B cell (primary cell): ENCODE measurements around the gene ISG15. TPM values are rescaled to one million over a fixed set of nuclear protein-coding genes. Genes with fewer than 3 reads are reported as not detected.

Source experiments
- ATAC-seq: fragments of 200-7000 bp; cut with Tn5 transposase; one replicate; pipeline ENCODE4 v1.10.0; 2021; ENCODE audit warnings: low read depth, mild to moderate bottlenecking, moderate number of reproducible peaks, moderate library complexity
- CTCF ChIA-PET: fragments of 350-600 bp; sonication (Branson Sonifier 250); formaldehyde crosslinking; loops from one replicate; lab custom pipeline; 2021; ENCODE audit warnings: antibody characterized with exemption, inconsistent platforms; lab: Charles Lee
- POLR2A ChIA-PET: fragments of 350-600 bp; sonication (Branson Sonifier 250); formaldehyde crosslinking; loops from one replicate; lab custom pipeline; 2021; ENCODE audit warnings: antibody characterized with exemption; lab: Charles Lee
- DNase-seq: peaks from one replicate; pipeline ENCODE4 v3.0.0; 2013
- H2AFZ ChIP-seq: 2 replicates; pipeline ENCODE4 v1.6.1; 2012; ENCODE audit warnings: mild to moderate bottlenecking, low read depth, low read length; ENCODE audit not compliant: insufficient read depth, poor library complexity, severe bottlenecking
- H3K27ac ChIP-seq, 2 donors: 1 replicate in 1 of 2; 2 replicates in 1 of 2; pipeline ENCODE4 v1.5.1; 2012 to 2013; ENCODE audit warnings: low read length in 2 of 2, mild to moderate bottlenecking in 2 of 2, moderate library complexity in 1 of 2
- H3K27me3 ChIP-seq, 4 experiments: fragments of 200-600 bp in 1 of 4; sonication (generic) in 1 of 4; replicated peaks in 1 of 4; 1 replicate in 2 of 4; 2 replicates in 2 of 4; pipeline versions ENCODE4 v1.6.1 to v1.7.0; 2013 to 2016; ENCODE audit warnings: low read length in 3 of 4, mild to moderate bottlenecking in 2 of 4, mixed read lengths in 1 of 4, moderate library complexity in 1 of 4; ENCODE audit not compliant: insufficient read depth in 4 of 4, control insufficient read depth in 3 of 4; ENCODE audit errors: control extremely low read depth in 1 of 4
- H3K36me3 ChIP-seq, 2 experiments: replicated peaks in 1 of 2; 1 replicate in 1 of 2; 2 replicates in 1 of 2; pipeline versions ENCODE4 v1.6.1 to v1.7.1; 2013; ENCODE audit warnings: low read length in 1 of 2; ENCODE audit not compliant: insufficient read depth in 2 of 2, control insufficient read depth in 1 of 2; ENCODE audit errors: control extremely low read depth in 1 of 2, extremely low read depth in 1 of 2
- H3K4me1 ChIP-seq, 2 donors: fragments of 200-600 bp in 1 of 2; sonication (generic) in 1 of 2; 1 replicate in 1 of 2; 2 replicates in 1 of 2; pipeline versions ENCODE4 v1.5.1 to v1.6.1; 2013 to 2017; ENCODE audit warnings: low read length in 2 of 2; ENCODE audit not compliant: control insufficient read depth in 2 of 2, insufficient read depth in 2 of 2
- H3K4me2 ChIP-seq: replicated peaks from 2 replicates; pipeline ENCODE3; 2012; ENCODE audit warnings: mild to moderate bottlenecking, low read depth, low read length; ENCODE audit not compliant: poor library complexity, severe bottlenecking
- H3K4me3 ChIP-seq, 5 experiments: fragments of 200-600 bp in 1 of 5; sonication (generic) in 1 of 5; 1 replicate in 3 of 5; 2 replicates in 2 of 5; pipeline versions ENCODE4 v1.5.1 to v1.7.0; 2011 to 2016; ENCODE audit warnings: low read length in 4 of 5, mild to moderate bottlenecking in 4 of 5, low read depth in 2 of 5, control low read depth in 1 of 5, moderate library complexity in 1 of 5; ENCODE audit not compliant: insufficient read depth in 1 of 5; ENCODE audit errors: control extremely low read depth in 1 of 5, extremely low read depth in 1 of 5
- H3K79me2 ChIP-seq: fragments of 200-600 bp; sonication (generic); one replicate; pipeline ENCODE4 v1.6.0; 2016; ENCODE audit warnings: low read length; ENCODE audit not compliant: control insufficient read depth, insufficient read depth
- H3K9ac ChIP-seq: fragments of 200-600 bp; sonication (generic); 2 replicates; pipeline ENCODE4 v1.6.1; 2017; ENCODE audit warnings: mild to moderate bottlenecking, low read length, moderate library complexity
- H3K9me3 ChIP-seq, 3 donors: one replicate each; pipeline versions ENCODE4 v1.6.1 to v1.7.1; 2013; ENCODE audit warnings: low read length in 2 of 3; ENCODE audit not compliant: control insufficient read depth in 2 of 3, insufficient read depth in 1 of 3; ENCODE audit errors: control extremely low read depth in 1 of 3
- H4K20me1 ChIP-seq: 2 replicates; pipeline ENCODE4 v1.6.0; 2012; ENCODE audit warnings: mild to moderate bottlenecking, low read length; ENCODE audit not compliant: insufficient read depth, control insufficient read depth, poor library complexity, severe bottlenecking
- H3K27ac Mint-ChIP-seq: one replicate; pipeline ENCODE4 v1.8.0; 2021; ENCODE audit warnings: mixed read lengths
- H3K27me3 Mint-ChIP-seq: one replicate; pipeline ENCODE4 v1.8.0; 2021; ENCODE audit warnings: mixed read lengths
- H3K4me1 Mint-ChIP-seq: one replicate; pipeline ENCODE4 v1.8.0; 2021; ENCODE audit warnings: mixed read lengths
- H3K4me3 Mint-ChIP-seq: one replicate; pipeline ENCODE4 v1.8.0; 2021; ENCODE audit warnings: mixed read lengths
- H3K9me3 Mint-ChIP-seq: one replicate; pipeline ENCODE4 v1.8.0; 2022; ENCODE audit warnings: mixed read lengths; ENCODE audit not compliant: insufficient read depth
- EZH2 ChIP-seq: IDR thresholded peaks from 2 replicates; pipeline ENCODE4 v1.6.1; 2012; ENCODE audit warnings: borderline replicate concordance, low read depth, mild to moderate bottlenecking, moderate library complexity, low read length; ENCODE audit not compliant: insufficient read depth, poor library complexity, severe bottlenecking
- WGBS: methylation state at CpG from one replicate; pipeline ENCODE4 v1.1.5; 2013; ENCODE audit warnings: missing lambda C conversion rate; ENCODE audit not compliant: insufficient coverage; 5-methylcytosine and 5-hydroxymethylcytosine counted together
- intact Hi-C: fragments of 100-400 bp; cut with micrococcal nuclease; formaldehyde crosslinking; loops from one replicate; pipeline ENCODE4 v1.10.0; 2022
- polyA plus RNA-seq: library from polyadenylated mRNA; depleted of rRNA; stranded (reverse); fragments of >200 nt; gene quantifications from 2 replicates; pipeline ENCODE4 v1.2.3, GENCODE V29; 2012
- total RNA-seq, 2 donors: library from RNA; stranded (reverse); fragments of 120-200 nt in 1 of 2; gene quantifications; 1 replicate in 1 of 2; 2 replicates in 1 of 2; pipeline versions ENCODE4 v1.2.3 to v1.2.4, GENCODE V29; 2013 to 2022
- TF ChIP-seq, protein P1 (sequence below): fragments of 200-600 bp; IDR thresholded peaks from one replicate; pipeline ENCODE4 v1.8.0; 2022; ENCODE audit warnings: antibody characterized with exemption, mild to moderate bottlenecking

Gene ISG15
- total and polyA plus RNA-seq, 2 donors (not counting 1 experiment from before 2014, with no cell fraction given), result 28.3 to 91.4 TPM

DNA sequence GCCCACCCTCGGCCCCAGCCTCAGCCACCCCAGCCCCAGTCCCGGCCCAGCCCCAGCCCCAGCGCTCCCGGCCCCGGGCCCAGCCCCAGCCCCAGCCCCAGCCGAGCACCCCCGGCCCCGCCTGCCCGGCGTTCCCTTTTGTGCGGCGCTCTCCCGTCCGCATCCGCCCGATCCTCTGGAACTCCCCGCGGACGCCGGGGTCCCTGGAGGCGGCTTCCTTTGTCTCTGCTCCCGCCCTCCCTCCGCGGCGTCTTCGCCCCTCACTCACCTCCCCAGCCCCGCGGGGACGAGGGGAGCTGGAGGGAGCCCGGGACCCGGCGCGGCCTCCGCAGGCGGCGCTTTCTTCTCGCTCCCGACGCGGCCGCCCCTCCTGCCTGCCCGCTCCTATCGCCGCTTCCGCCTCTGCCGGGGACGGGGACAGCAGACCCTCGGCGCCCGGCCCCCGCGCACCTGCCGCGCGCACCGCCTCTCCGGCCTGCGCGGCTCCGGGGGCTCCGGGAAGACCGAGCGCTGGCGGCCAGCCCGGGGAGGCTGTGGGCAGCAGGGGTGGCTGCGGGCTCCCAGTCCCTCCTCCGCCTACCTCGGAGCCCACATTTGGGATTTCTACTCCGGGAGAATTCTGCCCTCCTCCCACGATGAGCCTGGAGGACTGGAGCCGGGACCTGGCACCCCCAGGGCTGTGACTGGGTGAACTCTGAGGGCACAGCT, 20.6 kb downstream of the ISG15 start:
- H3K79me2 ChIP-seq, result no peaks in the 10 kb centered on the region
- H2AFZ ChIP-seq, result peak overlapping the region; percentile 50
- peak overlapping the region; percentile 88 for H3K4me2 ChIP-seq
- DNase-seq (peak; percentile 62), ATAC-seq (no peak)
- peaks cover 37 to 38% of the 10 kb centered on the region in 2 donors for H3K4me1 ChIP-seq
- intact Hi-C loops, result loop anchor here (1.0 to 10.0 kb wide), 9 partner anchors 15 to 338 kb away; partner anchors contain the start of genes ACAP3, B3GALT6, C1orf159 and PUSL1
- ChIA-PET CTCF (interaction anchor here (0.8 to 5.0 kb wide), 16 partner anchors 10 to 338 kb away, joined by 3 to 28 read pairs (median 8); partner anchors contain the start of gene ISG15), POLR2A (interaction anchor here (0.7 to 2.3 kb wide), 3 partner anchors 30 to 292 kb away, joined by 5 to 27 read pairs (median 11); no protein-coding TSS in a partner anchor)
- peak overlapping the region in 4 of 5 experiments; percentile 17 to 48 (median 40) for H3K4me3 ChIP-seq
- 2% methylated on average over 66 of the region's 71 CpGs for WGBS
- peaks cover 0 to 40% (median 7%) of the 10 kb centered on the region in 4 experiments for H3K27me3 ChIP-seq
- peak overlapping the region; percentile 78 for H3K4me3 Mint-ChIP-seq
- H3K4me1 Mint-ChIP-seq, result peaks cover 31% of the 10 kb centered on the region
- H3K27ac Mint-ChIP-seq, result no peak overlapping the region
- H3K9me3 Mint-ChIP-seq, result no peaks in the 10 kb centered on the region
- peaks cover 0 to 2% of the 10 kb centered on the region in 2 experiments for H3K36me3 ChIP-seq
- H3K9me3 ChIP-seq, result peaks cover 0 to 3% (median 0%) of the 10 kb centered on the region in 3 donors
- TF ChIP-seq EZH2, result peak; percentile 86
- TF ChIP-seq, protein P1, sequence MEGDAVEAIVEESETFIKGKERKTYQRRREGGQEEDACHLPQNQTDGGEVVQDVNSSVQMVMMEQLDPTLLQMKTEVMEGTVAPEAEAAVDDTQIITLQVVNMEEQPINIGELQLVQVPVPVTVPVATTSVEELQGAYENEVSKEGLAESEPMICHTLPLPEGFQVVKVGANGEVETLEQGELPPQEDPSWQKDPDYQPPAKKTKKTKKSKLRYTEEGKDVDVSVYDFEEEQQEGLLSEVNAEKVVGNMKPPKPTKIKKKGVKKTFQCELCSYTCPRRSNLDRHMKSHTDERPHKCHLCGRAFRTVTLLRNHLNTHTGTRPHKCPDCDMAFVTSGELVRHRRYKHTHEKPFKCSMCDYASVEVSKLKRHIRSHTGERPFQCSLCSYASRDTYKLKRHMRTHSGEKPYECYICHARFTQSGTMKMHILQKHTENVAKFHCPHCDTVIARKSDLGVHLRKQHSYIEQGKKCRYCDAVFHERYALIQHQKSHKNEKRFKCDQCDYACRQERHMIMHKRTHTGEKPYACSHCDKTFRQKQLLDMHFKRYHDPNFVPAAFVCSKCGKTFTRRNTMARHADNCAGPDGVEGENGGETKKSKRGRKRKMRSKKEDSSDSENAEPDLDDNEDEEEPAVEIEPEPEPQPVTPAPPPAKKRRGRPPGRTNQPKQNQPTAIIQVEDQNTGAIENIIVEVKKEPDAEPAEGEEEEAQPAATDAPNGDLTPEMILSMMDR, result no peak
- no peak overlapping the region for H3K27ac ChIP-seq
- H4K20me1 ChIP-seq, result no peaks in the 10 kb centered on the region
- H3K27me3 Mint-ChIP-seq, result peaks cover 16% of the 10 kb centered on the region
- H3K9ac ChIP-seq, result peak overlapping the region; percentile 52
